ENCODE data around the gene MYO15B. TPM values are rescaled to one million over a fixed set of nuclear protein-coding genes. Genes with fewer than 3 reads are reported as not detected.

The MYO15B gene
- total and polyA plus RNA-seq, 2 of the 4 experiments (the other 2 are of a cell fraction), result 0.18 to 0.65 TPM

DNA sequence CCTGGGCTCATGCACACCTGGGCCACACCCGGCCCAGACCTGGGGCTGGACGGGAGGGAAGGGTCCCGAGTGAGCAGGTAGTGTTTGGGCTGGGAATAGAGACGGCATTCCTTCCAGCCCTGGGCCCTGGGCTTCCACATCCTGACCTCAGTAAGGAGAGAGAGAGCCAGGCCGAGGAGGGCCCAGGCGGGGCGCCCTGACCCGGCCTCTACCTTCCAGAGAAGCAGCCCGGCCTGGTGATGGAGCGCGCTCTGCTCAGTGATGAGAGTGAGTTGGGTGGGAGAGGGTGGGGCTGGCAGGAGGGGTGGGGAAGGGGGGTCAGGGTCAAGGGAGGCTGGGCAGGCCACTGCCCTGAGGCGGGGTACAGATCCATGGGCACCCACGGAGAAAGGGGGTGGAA is 13.6 kb upstream of the MYO15B start:
- Histone ChIP-seq H3K9ac (ENCODE audit: low read depth, low read length) (no peak overlapping the region), H3K56ac (ENCODE audit: extremely low read depth, insufficient read depth, low read length) (no peak overlapping the region), H3K9me1 (ENCODE audit: insufficient read depth, low read length) (no peaks in the 10 kb centered on the region), H3K27me3 (ENCODE audit: control insufficient read depth, insufficient read depth, low read length) (peaks cover 10% of the 10 kb centered on the region; the same call in 1 of the 2 replicates), H2AFZ (replicated peaks; ENCODE audit: low read length, poor library complexity) (no peak overlapping the region), H2BK20ac (ENCODE audit: low read depth, low read length) (no peak overlapping the region), H2BK15ac (ENCODE audit: low read depth, low read length) (no peak overlapping the region), H3K14ac (replicated peaks; ENCODE audit: low read depth, low read length) (no peak overlapping the region), H4K5ac (ENCODE audit: low read depth, low read length) (no peak overlapping the region), H3K79me1 (ENCODE audit: low read depth in 1 of 2, low read length in 2 of 2) (no peaks in the 10 kb centered on the region), H3K4me1 (ENCODE audit: control insufficient read depth, insufficient read depth, low read length) (no peaks in the 10 kb centered on the region), H4K20me1 (ENCODE audit: insufficient read depth, low read length) (no peaks in the 10 kb centered on the region), H3K27ac (ENCODE audit: insufficient read depth, low read length) (no peak overlapping the region), H4K91ac (ENCODE audit: insufficient read depth, low read depth, low read length) (no peak overlapping the region), H4K8ac (ENCODE audit: low read depth in 2 of 2, low read length in 2 of 2) (no peak overlapping the region), H3K23ac (ENCODE audit: low read depth, low read length) (no peak overlapping the region), H3K4ac (ENCODE audit: low read depth, low read length) (no peak overlapping the region), H2AK5ac (ENCODE audit: low read depth, low read length) (no peak overlapping the region), H2BK120ac (ENCODE audit: low read depth, low read length) (no peak overlapping the region), H3K4me3 (ENCODE audit: insufficient read depth, low read depth, low read length) (no peak overlapping the region), H3K9me3 (ENCODE audit: control insufficient read depth, insufficient read depth, low read length) (no peaks in the 10 kb centered on the region), H2BK5ac (ENCODE audit: low read depth, low read length, poor library complexity, severe bottlenecking) (no peak overlapping the region), H3K36me3 (ENCODE audit: control insufficient read depth, insufficient read depth, low read length) (no peaks in the 10 kb centered on the region), H3K18ac (ENCODE audit: low read depth, low read length) (no peak overlapping the region), H3K4me2 (ENCODE audit: low read depth, low read length) (no peak overlapping the region), H2AK9ac (replicated peaks; ENCODE audit: low read depth, low read length, poor library complexity) (no peak overlapping the region)
- WGBS, 2 experiments (ENCODE audit: extremely low coverage in 2 of 2, insufficient read length in 1 of 2), result 57% methylated on average over 2 of the region's 13 CpGs; no CpG with 5 or more reads in 1 of the 2 experiments
- intact Hi-C loops (cut with micrococcal nuclease) (no loop called here), dilution Hi-C loops (cut with HindIII; ENCODE audit: low sequenced_read_pairs, unreplicated experiment) (no loop called here), in situ Hi-C loops (cut with MboI; ENCODE audit: low sequenced_read_pairs) (no loop called here)
- DNase-seq (no peak), ATAC-seq (ENCODE audit: low read depth) (no peak)
- POLR2A ChIA-PET (ENCODE audit: unreplicated experiment), result no interaction called here
- no TSS peak for BruUV-seq (replicated peaks)
- CTCF ChIA-PET, result no interaction called here
- TF ChIP-seq, protein P1, sequence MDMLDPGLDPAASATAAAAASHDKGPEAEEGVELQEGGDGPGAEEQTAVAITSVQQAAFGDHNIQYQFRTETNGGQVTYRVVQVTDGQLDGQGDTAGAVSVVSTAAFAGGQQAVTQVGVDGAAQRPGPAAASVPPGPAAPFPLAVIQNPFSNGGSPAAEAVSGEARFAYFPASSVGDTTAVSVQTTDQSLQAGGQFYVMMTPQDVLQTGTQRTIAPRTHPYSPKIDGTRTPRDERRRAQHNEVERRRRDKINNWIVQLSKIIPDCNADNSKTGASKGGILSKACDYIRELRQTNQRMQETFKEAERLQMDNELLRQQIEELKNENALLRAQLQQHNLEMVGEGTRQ (IDR thresholded peaks at IDR 0.05; ENCODE audit: low read depth, low read length), result no peak
- TF ChIP-seq NFE2L2 (IDR thresholded peaks at IDR 0.05; ENCODE audit: low read depth, low read length) (no peak), RFX5 (IDR thresholded peaks at IDR 0.05; ENCODE audit: low read depth, low read length) (no peak), MAFK (IDR thresholded peaks at IDR 0.05; ENCODE audit: low read depth, low read length) (no peak), RAD21 (IDR thresholded peaks at IDR 0.05; ENCODE audit: low read length) (no peak), MXI1 (IDR thresholded peaks at IDR 0.05; ENCODE audit: borderline replicate concordance, low read depth, low read length) (no peak), BHLHE40 (IDR thresholded peaks at IDR 0.05; ENCODE audit: low read depth, low read length) (no peak), CEBPB (IDR thresholded peaks at IDR 0.05; ENCODE audit: low read depth, low read length) (no peak), RCOR1 (IDR thresholded peaks at IDR 0.05; ENCODE audit: insufficient replicate concordance, low read length) (no peak), FOS (IDR thresholded peaks at IDR 0.05; ENCODE audit: low read depth, low read length) (no peak)
- TF ChIP-seq, protein P2, sequence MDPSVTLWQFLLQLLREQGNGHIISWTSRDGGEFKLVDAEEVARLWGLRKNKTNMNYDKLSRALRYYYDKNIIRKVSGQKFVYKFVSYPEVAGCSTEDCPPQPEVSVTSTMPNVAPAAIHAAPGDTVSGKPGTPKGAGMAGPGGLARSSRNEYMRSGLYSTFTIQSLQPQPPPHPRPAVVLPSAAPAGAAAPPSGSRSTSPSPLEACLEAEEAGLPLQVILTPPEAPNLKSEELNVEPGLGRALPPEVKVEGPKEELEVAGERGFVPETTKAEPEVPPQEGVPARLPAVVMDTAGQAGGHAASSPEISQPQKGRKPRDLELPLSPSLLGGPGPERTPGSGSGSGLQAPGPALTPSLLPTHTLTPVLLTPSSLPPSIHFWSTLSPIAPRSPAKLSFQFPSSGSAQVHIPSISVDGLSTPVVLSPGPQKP (IDR thresholded peaks at IDR 0.05; ENCODE audit: borderline replicate concordance, low read depth, low read length), result no peak
- TF ChIP-seq, protein P3, sequence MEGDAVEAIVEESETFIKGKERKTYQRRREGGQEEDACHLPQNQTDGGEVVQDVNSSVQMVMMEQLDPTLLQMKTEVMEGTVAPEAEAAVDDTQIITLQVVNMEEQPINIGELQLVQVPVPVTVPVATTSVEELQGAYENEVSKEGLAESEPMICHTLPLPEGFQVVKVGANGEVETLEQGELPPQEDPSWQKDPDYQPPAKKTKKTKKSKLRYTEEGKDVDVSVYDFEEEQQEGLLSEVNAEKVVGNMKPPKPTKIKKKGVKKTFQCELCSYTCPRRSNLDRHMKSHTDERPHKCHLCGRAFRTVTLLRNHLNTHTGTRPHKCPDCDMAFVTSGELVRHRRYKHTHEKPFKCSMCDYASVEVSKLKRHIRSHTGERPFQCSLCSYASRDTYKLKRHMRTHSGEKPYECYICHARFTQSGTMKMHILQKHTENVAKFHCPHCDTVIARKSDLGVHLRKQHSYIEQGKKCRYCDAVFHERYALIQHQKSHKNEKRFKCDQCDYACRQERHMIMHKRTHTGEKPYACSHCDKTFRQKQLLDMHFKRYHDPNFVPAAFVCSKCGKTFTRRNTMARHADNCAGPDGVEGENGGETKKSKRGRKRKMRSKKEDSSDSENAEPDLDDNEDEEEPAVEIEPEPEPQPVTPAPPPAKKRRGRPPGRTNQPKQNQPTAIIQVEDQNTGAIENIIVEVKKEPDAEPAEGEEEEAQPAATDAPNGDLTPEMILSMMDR (conservative IDR thresholded peaks at IDR 0.05; ENCODE audit: low read depth, low read length), result no peak

Measured in IMR-90 (cell line).